Left renal pelvis (tissue), 4 donors: ENCODE results near the gene TNFSF12. TPM values are rescaled to one million over a fixed set of nuclear protein-coding genes. Genes with fewer than 3 reads are reported as not detected.

Source experiments
- DNase-seq, 4 donors: peaks; one replicate each; pipeline ENCODE4 v3.0.0-alpha.2; 2013; ENCODE audit warnings: low read depth in 4 of 4, low spot score in 3 of 4
- polyA plus RNA-seq, 4 donors: library from polyadenylated mRNA; unstranded; fragments of 120-200 nt; gene quantifications; one replicate each; pipeline ENCODE4 v1.2.1, GENCODE V29; 2013; ENCODE audit not compliant: insufficient read length in 4 of 4

TNFSF12 gene
- polyA plus RNA-seq, 4 donors, result 20.3 to 43.5 (median 25.8) TPM

DNA sequence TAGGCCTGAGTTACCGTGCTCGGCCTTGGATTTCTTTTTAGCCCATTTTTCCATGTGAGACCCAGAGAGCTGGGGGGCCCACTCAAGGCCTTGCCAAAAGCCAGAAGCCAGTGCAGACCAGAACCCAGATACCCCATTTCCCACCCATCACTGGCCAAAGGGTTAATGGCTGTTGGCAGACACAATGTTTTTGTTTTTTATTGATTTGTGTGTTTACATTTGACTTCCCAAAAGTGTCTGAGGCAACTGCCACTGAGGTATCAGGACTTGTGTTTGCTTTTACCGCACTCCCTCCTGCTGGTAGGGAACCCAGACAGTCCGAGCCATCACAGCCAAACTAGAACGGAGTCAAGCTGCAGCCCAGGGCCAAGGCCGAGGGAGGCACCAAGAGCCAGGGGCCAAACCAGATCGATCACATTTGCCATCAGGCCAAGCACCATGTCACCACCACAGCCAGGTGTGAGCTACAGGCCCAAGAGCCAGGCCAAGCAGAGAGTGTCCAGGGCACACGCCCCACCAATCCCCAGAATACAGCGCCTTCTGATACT, 7.7 kb upstream of the TNFSF12 start:
- DNase-seq, result no peak

GRCh38 chr17:7544911-7545310, 3.9 kb upstream of the TNFSF12 start:
- DNase-seq, result no peak

DNA sequence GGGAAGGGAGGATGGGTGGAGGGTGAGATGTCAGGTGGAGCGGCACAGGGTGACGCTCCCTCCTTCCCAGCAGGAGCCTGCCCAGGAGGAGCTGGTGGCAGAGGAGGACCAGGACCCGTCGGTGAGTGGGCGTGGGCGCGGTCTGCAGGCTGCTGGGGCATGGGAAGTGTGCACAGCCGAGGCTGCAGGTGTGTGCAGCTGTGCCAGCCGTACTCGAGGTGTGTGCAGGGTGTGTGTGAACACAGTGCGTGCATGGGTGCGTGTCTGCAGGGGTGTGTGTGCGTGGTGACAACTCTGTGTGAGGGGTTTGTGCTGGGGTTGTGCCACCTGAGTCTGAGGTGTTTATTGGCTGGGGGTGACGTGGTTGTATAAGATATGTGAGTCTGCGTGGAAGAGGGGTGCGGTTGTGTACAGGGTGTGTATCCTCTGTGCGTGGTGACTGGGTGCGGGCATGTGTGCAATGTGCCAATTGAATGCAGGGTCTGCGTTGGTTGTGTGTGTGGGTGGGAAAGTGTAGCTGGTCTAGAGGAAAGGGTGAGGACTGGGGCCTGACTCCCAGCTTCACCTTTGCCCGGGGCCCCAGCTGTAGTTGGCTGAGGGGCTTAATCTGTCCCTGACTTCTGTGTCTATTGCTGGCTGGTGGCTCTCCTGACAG, 670 bp downstream of the TNFSF12 start:
- DNase-seq, result no peak

DNA sequence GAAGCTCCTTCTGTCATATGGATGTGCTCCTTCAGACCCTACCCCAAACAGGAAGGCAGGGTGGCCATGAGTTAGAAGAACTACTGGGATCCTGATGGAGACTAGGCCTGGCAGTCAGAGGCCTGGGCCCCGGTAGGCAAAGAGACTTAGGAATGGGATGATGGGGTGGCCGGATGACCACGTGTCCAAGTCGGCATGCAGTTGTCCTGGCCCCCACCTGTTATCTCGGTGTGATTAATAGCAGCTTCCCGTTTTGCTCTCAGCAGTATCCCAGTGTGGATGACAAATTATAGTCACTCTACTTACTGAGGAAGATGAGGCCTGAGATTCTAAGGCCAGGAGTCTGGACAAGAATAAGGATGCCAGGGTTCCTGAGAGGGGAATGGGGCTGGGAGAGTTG, 1.5 kb downstream of the TNFSF12 start:
- DNase-seq, result no peak

GRCh38 chr17:7551396-7551795, 2.5 kb downstream of the TNFSF12 start:
- DNase-seq, result no peak

GRCh38 chr17:7552621-7553051, 3.8 kb downstream of the TNFSF12 start:
- DNase-seq, result no peak

GRCh38 chr17:7553356-7553755, 4.5 kb downstream of the TNFSF12 start:
- no peak for DNase-seq

DNA sequence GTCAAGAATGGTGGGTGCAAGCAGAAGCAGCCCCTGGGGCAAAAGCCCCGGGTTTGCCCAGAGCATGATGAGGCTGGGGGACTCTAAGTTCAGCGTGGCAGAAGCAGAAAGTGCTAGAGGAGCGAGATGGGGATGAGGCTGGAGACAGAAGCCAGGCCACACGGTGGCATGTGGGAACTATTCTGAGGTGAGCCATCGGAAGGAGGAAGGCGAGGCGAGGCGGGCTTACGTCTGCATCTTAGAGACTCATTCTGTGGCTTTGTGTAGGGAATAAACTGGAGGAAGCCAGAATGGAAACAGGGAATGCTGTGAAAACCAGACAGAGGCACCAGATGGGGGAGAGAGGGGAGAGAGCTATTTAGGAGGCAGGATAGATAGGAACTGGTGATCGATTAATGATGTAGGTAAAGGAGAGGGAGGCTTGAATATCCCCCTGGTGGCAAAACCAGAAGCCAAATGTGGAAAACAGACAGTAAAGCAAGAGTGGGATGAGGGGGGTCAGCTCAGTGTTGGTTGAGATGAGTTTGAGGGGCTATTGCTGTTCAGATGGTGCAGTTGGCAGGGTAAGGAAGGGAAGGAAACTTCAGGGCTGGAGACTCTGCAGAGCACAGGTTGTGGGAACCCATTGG, 6.6 kb downstream of the TNFSF12 start:
- DNase-seq, result no peak

DNA sequence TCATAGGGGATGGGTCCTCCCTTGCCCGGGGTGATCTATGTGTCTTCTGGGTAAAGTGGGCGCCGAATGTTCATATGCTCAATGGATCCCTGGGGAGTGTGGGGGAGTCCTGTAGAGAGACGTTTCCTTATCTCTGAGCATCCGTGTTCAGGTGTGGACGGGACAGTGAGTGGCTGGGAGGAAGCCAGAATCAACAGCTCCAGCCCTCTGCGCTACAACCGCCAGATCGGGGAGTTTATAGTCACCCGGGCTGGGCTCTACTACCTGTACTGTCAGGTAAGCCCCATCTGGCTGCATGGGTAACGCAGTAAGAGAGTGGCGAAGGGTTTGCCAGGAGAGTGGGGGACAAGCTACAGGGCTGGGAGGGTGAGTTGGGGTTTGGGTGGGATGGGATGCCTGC, 7.8 kb downstream of the TNFSF12 start:
- no peak for DNase-seq

DNA sequence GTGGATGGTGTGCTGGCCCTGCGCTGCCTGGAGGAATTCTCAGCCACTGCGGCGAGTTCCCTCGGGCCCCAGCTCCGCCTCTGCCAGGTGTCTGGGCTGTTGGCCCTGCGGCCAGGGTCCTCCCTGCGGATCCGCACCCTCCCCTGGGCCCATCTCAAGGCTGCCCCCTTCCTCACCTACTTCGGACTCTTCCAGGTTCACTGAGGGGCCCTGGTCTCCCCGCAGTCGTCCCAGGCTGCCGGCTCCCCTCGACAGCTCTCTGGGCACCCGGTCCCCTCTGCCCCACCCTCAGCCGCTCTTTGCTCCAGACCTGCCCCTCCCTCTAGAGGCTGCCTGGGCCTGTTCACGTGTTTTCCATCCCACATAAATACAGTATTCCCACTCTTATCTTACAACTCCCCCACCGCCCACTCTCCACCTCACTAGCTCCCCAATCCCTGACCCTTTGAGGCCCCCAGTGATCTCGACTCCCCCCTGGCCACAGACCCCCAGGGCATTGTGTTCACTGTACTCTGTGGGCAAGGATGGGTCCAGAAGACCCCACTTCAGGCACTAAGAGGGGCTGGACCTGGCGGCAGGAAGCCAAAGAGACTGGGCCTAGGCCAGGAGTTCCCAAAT, 8.4 kb downstream of the TNFSF12 start:
- DNase-seq, result no peak

DNA sequence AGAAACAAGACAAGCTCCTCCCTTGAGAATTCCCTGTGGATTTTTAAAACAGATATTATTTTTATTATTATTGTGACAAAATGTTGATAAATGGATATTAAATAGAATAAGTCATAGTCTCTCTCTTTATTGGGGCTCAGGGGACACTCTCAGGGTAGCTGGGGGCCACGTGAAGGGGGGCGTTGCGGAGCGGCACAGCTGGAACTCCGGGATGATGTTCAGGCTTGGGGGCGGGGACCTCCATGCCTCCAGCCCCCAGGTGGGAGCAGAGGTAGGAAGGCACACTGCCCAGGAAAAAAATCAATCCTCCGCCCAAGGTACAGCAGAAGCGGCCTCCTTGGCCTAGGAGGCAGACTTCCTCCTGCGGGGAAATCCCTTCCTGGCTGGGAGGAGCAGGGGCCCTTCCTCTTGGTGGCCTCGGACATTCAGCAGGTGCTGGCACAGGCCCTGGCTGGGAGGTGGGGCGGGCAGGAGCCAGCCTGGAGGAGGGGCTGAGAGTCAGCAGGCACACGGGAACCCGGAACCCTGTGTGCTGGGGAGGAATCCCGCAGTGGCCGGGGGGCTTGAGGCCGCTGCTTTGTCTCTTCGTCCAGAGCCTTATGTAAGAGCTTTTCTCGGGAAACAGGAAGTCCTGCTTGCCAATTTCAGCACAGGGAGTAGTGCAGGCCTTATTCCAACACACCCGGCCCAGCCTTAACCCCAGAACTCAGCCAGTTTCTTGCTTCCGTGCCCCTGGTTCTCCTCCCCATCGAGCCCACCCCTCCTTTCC, 9.1 kb downstream of the TNFSF12 start:
- DNase-seq, result no peak

- DNase-seq, result no peak
Observed at GRCh38 chr17:7558544-7559319, 9.9 kb downstream of the TNFSF12 start, which contains the start of gene TNFSF13. Gene TNFSF13 (plus strand): TSS chr17:7558750. CDS start chr17:7559040, 290 bp downstream.

DNA sequence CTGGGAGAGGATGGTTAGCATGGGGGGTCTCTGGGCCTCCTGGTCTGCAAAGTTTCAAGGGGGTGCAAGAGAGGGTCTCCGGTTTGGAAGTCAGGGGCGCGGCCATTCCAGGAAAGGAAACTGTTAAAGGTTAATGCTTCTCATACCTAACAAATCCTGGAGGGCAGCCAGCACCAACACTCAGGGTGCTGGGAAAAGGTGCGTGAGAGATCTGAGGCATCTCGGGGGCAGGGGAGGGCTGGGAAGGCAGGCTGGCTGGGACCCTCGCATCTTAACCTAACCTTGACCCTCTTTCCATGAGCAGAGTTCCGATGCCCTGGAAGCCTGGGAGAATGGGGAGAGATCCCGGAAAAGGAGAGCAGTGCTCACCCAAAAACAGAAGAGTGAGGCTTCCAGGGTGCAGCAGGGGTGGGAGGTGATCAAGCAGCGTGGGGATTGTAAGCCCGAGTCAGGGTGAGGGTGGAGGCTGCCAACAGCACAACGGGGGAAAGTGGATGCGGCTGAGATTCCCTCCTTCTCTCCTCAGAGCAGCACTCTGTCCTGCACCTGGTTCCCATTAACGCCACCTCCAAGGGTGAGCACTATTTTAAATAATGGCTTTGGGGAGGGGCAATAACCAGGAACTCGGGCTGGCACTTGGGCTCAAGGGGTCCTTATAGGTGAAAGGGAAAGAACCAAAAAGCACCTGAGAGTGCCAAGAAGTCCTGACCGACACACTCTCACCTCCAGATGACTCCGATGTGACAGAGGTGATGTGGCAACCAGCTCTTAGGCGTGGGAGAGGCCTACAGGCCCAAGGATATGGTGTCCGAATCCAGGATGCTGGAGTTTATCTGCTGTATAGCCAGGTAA, 10.7 kb downstream of the TNFSF12 start:
- DNase-seq, result no peak

DNA sequence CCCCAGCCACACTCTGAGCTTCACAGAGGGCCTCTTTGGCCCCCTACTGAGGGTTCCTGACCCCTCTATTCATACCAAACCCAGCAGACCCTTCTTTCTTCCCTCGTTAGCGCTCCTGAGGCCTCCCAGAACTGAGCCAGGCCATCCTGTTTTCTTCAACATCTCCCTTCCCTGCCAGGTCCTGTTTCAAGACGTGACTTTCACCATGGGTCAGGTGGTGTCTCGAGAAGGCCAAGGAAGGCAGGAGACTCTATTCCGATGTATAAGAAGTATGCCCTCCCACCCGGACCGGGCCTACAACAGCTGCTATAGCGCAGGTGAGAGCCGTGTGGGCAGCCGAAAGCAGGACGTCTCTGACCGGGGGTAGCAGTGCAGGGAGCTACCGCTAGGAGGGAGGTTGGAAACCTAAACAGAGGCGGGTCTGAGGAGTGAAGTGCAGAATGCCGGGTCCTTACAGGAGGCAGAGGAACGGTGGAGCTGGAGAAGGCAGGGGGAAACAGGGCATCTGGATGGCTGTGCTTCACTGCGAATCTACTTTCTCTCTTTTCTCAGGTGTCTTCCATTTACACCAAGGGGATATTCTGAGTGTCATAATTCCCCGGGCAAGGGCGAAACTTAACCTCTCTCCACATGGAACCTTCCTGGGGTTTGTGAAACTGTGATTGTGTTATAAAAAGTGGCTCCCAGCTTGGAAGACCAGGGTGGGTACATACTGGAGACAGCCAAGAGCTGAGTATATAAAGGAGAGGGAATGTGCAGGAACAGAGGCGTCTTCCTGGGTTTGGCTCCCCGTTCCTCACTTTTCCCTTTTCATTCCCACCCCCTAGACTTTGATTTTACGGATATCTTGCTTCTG, 11.5 kb downstream of the TNFSF12 start:
- no peak for DNase-seq

GRCh38 chr17:7561028-7561575, 12.2 kb downstream of the TNFSF12 start:
- peak in 1 of 4 donors; percentile 80 for DNase-seq

DNA sequence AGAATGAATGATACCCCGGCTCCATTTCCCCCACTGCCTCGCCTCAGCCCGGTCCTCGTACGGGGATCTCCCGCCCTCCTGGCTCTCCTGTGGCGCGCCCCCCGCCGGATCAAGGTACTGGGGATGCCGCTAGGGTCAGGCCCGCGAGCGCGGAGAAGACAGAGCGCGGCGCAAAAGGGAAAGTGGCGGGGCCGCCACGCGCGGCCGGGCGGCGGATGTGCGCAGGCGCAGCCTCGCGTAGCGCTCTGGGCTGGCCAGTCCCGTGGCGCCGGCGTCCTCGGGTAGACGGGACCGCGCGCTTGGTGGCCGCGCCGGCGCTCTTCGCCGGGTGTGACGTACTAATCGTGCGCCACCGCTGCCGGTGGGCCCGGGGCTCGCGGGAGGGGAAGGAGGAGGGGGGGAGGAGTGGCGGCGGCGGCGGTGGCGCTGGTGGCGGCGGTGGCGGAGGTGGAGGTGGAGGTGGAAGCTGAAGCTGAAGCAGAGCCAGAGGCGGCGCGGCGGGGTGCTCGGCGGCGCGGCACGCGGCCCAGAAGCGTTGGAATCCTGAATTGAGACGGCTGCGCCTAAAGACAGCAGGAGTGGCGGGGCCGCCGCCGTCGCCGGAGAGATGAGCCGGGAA, 12.8 kb downstream of the TNFSF12 start, which contains the start of gene SENP3:
TSS of gene SENP3 (plus strand) at position 331 of the 619 bp plus-strand sequence. CDS start 1,158 bp downstream, outside the sequence.
- peak; percentile 75 to 85 (median 80) for DNase-seq

GRCh38 chr17:7562208-7562605, 13.3 kb downstream of the TNFSF12 start:
- DNase-seq, result no peak
